IPS-18c (cell line): ENCODE results near the gene STX8.

Experiments used
- H3K4me3 ChIP-seq: 2 replicates; pipeline ENCODE4 v1.7.0; 2013; ENCODE audit warnings: low read depth, mild to moderate bottlenecking, low read length, moderate library complexity; ENCODE audit not compliant: insufficient read depth
- H3K9me3 ChIP-seq: one replicate; pipeline ENCODE4 v1.6.1; 2013; ENCODE audit warnings: mild to moderate bottlenecking, low read length, moderate library complexity; ENCODE audit not compliant: control insufficient read depth, insufficient read depth

STX8 gene

GRCh38 chr17:9211133-9211765 is 364.4 kb downstream of the STX8 start:
- H3K4me3 ChIP-seq, result no peak overlapping the region
- H3K9me3 ChIP-seq, result peaks cover 2% of the 10 kb centered on the region

- peaks cover under 1% of the 10 kb centered on the region for H3K9me3 ChIP-seq
Observed at GRCh38 chr17:9209781-9210370, 365.7 kb downstream of the STX8 start.

DNA sequence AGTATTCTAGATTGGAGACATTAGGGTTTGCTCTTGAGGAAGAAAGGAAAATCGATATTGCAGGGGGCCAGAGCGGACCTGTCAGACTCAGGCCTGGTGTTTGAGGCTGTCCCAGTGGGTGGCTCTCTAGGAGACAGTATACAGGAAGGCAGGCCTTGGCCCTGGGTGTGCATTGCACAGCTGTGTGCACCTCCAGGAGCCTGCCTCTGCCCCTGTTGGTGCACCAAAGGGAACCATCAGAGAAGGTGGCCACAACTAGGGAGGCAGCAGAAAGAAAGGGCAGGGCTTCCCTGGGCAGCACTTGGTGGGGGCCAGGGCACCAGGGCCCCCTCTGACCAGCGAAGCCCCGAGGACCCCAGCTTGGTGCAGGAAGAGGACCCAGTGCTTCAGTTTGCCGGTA is 366.3 kb downstream of the STX8 start:
- peaks cover 2% of the 10 kb centered on the region for H3K9me3 ChIP-seq
- no peak overlapping the region for H3K4me3 ChIP-seq

More at GRCh38 chr17:9209781-9210370, 365.7 kb downstream of the STX8 start:
- no peak overlapping the region for H3K4me3 ChIP-seq

- Histone ChIP-seq H3K9me3 (peaks cover 2% of the 10 kb centered on the region), H3K4me3 (no peak overlapping the region)
Observed at GRCh38 chr17:9208381-9209105, 367.1 kb downstream of the STX8 start.

GRCh38 chr17:9206741-9207332 is 368.8 kb downstream of the STX8 start:
- H3K4me3 ChIP-seq, result no peak overlapping the region
- H3K9me3 ChIP-seq, result peaks cover 2% of the 10 kb centered on the region

DNA sequence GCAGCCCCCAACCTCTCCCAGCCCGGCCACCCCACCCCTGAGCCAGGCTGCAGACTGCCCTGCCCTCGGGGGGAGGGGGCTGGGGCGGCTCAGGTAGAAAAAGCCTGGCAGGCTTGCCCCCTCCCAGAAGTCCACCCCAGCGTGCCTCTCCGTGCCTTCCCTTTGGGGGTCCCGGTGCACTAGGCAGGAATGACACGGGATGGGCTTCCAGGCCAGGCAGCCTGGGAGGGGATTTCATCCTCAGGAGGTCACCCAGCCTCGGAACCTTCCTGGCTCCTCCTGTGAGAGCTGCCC is 369.3 kb downstream of the STX8 start:
- H3K9me3 ChIP-seq, result peaks cover 2% of the 10 kb centered on the region
- H3K4me3 ChIP-seq, result no peak overlapping the region

DNA sequence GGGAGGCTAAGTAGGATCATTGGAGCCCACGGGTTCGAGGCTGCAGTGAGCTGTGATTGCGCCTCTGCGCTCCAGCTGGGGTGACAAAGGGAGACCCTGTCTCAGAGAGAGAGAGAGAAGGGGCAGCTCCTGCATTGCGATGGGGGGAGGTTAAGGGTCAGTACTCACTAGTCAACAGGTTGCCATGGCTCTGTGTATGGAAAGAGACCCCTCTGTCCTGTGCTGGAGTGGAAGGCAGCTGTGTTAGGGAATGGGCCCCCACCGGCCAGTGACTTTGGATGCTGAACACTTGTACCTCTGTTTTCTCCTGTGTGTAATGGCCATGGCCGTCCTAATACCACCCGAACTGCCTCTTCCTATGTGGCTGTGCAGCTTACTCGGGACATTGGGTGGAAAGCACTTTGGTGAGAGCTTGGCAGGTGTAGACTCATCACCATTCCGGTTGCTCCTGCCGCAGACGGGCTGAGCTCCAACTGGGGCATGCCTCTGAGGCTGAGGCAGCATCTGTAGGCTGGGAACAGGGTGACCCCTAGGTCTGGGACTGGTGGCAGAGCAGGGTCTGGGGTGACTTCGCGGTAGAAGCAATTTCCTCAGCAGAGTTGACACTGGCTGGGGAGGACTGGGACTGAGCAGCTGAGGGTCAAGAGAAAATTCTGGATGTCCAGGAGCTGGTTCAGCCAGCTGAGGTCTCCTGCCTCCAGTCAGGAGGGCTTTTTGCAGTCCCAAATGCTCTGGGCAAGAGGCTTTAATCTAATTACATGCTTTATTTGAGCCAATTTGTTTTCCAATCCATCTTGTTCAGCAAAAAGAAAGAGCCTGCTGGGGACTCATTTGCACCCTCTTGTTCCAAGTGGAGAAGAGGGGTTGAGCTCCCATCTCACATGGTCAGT is 369.9 kb downstream of the STX8 start:
- H3K9me3 ChIP-seq, result peaks cover 2% of the 10 kb centered on the region
- H3K4me3 ChIP-seq, result no peak overlapping the region

DNA sequence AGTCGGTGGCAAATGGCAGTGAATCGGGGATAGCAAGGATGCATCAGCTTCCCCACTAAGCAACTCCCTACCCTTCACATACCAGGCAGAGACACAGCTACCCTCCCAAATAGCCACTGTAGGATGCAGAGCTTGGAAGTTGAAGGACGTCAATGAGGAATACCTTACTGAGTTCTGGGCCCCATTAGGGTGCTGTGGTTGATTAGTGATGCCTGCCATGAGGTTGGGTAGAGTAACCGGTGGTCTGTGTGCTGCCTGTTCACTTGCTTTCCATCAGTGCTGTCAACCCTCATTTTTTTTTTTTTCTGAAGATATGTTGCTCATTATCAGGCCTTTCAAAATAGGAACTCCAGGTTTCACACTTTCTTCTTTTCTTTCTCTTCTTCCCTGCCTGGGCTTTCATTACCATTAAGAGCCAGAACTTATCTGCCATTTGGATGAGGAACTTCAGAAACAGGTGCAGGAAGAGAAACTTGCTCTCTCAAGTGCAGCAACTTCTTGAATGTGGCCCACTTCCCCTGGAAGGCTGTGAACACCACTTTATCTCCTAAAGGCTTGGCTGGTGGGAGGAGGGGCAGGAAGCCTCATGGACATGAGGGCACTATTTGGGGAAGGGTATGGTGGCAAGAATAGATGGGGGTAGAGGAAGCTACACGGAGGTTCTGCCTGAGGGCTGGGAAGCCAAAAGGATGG is 370.8 kb downstream of the STX8 start:
- peaks cover 2% of the 10 kb centered on the region for H3K9me3 ChIP-seq
- no peak overlapping the region for H3K4me3 ChIP-seq

GRCh38 chr17:9203771-9204425 is 371.7 kb downstream of the STX8 start:
- Histone ChIP-seq H3K9me3 (peaks cover 2% of the 10 kb centered on the region), H3K4me3 (no peak overlapping the region)

- H3K4me3 ChIP-seq, result no peak overlapping the region
- H3K9me3 ChIP-seq, result peaks cover 2% of the 10 kb centered on the region
Observed at GRCh38 chr17:9202532-9202931, 373.1 kb downstream of the STX8 start.

- Histone ChIP-seq H3K4me3 (no peak overlapping the region), H3K9me3 (peaks cover 2% of the 10 kb centered on the region)
Observed at GRCh38 chr17:9200699-9201359, 374.8 kb downstream of the STX8 start.
